Caco-2 (cell line): ENCODE data around the gene TRAF2. TPM values are rescaled to one million over a fixed set of nuclear protein-coding genes. Genes with fewer than 3 reads are reported as not detected.

ENCODE experiments used
- BruUV-seq: library from RNA; stranded (reverse); fragments of 400-500 nt; replicated peaks from 2 replicates; lab custom pipeline; 2021; lab: Mats Ljungman, UMichigan
- CTCF ChIA-PET: fragments of 300-600 bp; sonication (Branson Sonifier 250); formaldehyde crosslinking; loops from one replicate; lab custom pipeline; 2022; ENCODE audit warnings: antibody characterized with exemption; lab: Charles Lee
- POLR2A ChIA-PET: fragments of 300-600 bp; sonication (Branson Sonifier 250); formaldehyde crosslinking; loops from one replicate; lab custom pipeline; 2022; ENCODE audit warnings: antibody characterized with exemption; lab: Charles Lee
- DNase-seq, 2 experiments: peaks; one replicate each; pipeline versions ENCODE4 v3.0.0 to v3.0.0-alpha.2; 2020 to 2022
- H3K27me3 ChIP-seq: replicated peaks from 2 replicates; pipeline ENCODE4 v1.6.0; 2011; ENCODE audit warnings: low read length; ENCODE audit not compliant: control insufficient read depth, insufficient read depth
- H3K36me3 ChIP-seq: 2 replicates; pipeline ENCODE4 v1.5.1; 2011; ENCODE audit warnings: low read length; ENCODE audit not compliant: control insufficient read depth, insufficient read depth
- H3K4me1 ChIP-seq: fragments of 250-450 bp; sonication (Bioruptor Pico); 2 replicates; pipeline ENCODE4 v1.5.1; 2020; ENCODE audit warnings: mild to moderate bottlenecking
- H3K4me3 ChIP-seq: 2 replicates; pipeline ENCODE4 v1.5.1; 2011; ENCODE audit warnings: low read depth, mild to moderate bottlenecking, control low read depth, low read length
- H3K9me3 ChIP-seq: fragments of 250-450 bp; sonication (Bioruptor Pico); 2 replicates; pipeline ENCODE4 v1.5.1; 2020; ENCODE audit warnings: mild to moderate bottlenecking, moderate library complexity
- H3K27ac Mint-ChIP-seq: one replicate; pipeline ENCODE4 v1.8.0; 2022; ENCODE audit warnings: mixed read lengths; ENCODE audit not compliant: unreplicated experiment
- H3K27me3 Mint-ChIP-seq: one replicate; pipeline ENCODE4 v1.8.0; 2022; ENCODE audit warnings: mixed read lengths; ENCODE audit not compliant: insufficient read depth, unreplicated experiment
- H3K36me3 Mint-ChIP-seq: one replicate; pipeline ENCODE4 v1.8.0; 2022; ENCODE audit warnings: mild to moderate bottlenecking, mixed read lengths; ENCODE audit not compliant: insufficient read depth, unreplicated experiment
- H3K4me1 Mint-ChIP-seq: one replicate; pipeline ENCODE4 v1.8.0; 2022; ENCODE audit warnings: low read depth, mixed read lengths; ENCODE audit not compliant: unreplicated experiment
- H3K4me3 Mint-ChIP-seq: one replicate; pipeline ENCODE4 v1.8.0; 2022; ENCODE audit warnings: mild to moderate bottlenecking, moderate library complexity, mixed read lengths; ENCODE audit not compliant: unreplicated experiment
- H3K9me3 Mint-ChIP-seq: one replicate; pipeline ENCODE4 v1.8.0; 2022; ENCODE audit warnings: mixed read lengths; ENCODE audit not compliant: unreplicated experiment
- CTCF ChIP-seq, 2 experiments: fragments of 200-600 bp in 1 of 2; IDR thresholded peaks; 1 replicate in 1 of 2; 2 replicates in 1 of 2; pipeline versions ENCODE4 v1.5.1 to v1.8.0; 2011 to 2022; ENCODE audit warnings: antibody characterized with exemption in 1 of 2, control low read depth in 1 of 2, inconsistent platforms in 1 of 2, low read depth in 1 of 2, low read length in 1 of 2, mild to moderate bottlenecking in 1 of 2, moderate library complexity in 1 of 2; ENCODE audit not compliant: insufficient read depth in 1 of 2, severe bottlenecking in 1 of 2, unreplicated experiment in 1 of 2
- intact Hi-C: fragments of 100-400 bp; cut with micrococcal nuclease; formaldehyde crosslinking; loops from one replicate; pipeline ENCODE4 v1.10.0; 2022; ENCODE audit not compliant: unreplicated experiment
- total RNA-seq: library from RNA; stranded (reverse); gene quantifications from 2 replicates; pipeline ENCODE4 v1.2.3, GENCODE V29; 2022

Gene TRAF2
- total RNA-seq, 1 experiment from 2014 or later, result 41.7 TPM

DNA sequence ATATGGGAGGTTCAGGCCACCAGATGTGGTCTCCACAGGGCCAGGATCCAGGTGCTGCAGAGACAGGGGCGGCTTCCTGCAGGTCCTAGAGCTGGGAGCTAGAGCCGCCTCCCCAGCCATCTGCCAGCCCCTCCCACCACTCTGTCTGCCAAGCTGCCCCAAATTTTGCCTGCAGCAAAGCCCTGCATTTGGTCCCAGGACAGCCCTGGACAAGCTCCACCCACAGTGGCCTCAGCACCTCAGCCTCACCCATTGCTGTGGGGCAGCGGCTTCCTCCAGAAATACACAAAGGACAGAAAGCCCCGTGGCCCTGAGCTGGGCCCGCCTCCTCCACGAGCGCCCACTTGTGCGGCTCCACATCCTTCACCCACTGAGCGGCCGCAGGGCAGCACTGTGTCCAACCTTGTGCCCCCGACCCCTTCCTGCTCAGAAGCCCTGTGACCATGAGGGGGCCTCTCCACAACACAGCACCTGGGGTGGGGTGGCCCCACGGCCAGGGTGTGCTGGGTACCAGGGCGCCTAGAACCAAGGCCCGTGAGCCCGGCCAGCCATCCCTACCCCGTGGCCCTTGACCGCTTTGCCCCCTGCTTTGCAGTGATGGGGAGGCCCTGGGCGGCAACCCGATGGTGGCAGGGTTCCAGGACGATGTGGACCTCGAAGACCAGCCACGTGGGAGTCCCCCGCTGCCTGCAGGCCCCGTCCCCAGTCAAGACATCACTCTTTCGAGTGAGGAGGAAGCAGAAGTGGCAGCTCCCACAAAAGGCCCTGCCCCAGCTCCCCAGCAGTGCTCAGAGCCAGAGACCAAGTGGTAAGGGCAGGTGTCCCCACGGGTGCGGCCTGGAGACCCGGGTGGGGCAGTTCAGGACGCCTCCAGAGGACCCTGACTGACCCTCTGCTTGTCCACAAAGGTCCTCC is 47.7 kb upstream of the TRAF2 start:
- no peaks in the 10 kb centered on the region for H3K9me3 ChIP-seq
- CTCF ChIA-PET, result no interaction called here
- no peak overlapping the region for H3K27ac Mint-ChIP-seq
- no peak overlapping the region for H3K4me3 ChIP-seq
- H3K36me3 Mint-ChIP-seq, result peaks cover 84% of the 10 kb centered on the region
- no peaks in the 10 kb centered on the region for H3K9me3 Mint-ChIP-seq
- H3K36me3 ChIP-seq, result peaks cover 1% of the 10 kb centered on the region; the same call in 1 of the 2 replicates
- BruUV-seq, result no TSS peak
- H3K4me1 ChIP-seq, result peaks cover 25% of the 10 kb centered on the region
- H3K27me3 Mint-ChIP-seq, result no peaks in the 10 kb centered on the region
- no peak for DNase-seq
- intact Hi-C loops, result no loop called here
- peaks cover 8% of the 10 kb centered on the region for H3K4me1 Mint-ChIP-seq
- H3K4me3 Mint-ChIP-seq, result no peak overlapping the region
- POLR2A ChIA-PET, result no interaction called here
- no peak for TF ChIP-seq CTCF (IDR thresholded peaks at IDR 0.05; ENCODE audit: insufficient read depth in 1 of 2, low read depth in 1 of 2, low read length in 1 of 2, severe bottlenecking in 1 of 2, unreplicated experiment in 1 of 2)
- no peaks in the 10 kb centered on the region for H3K27me3 ChIP-seq

- no peaks in the 10 kb centered on the region for H3K27me3 ChIP-seq
- no peak overlapping the region for H3K4me3 ChIP-seq
- H3K9me3 Mint-ChIP-seq, result no peaks in the 10 kb centered on the region
- H3K36me3 ChIP-seq, result no peaks in the 10 kb centered on the region; the same call in 1 of the 2 replicates
- ChIA-PET POLR2A (interaction anchor here (0.9 kb wide), 1 partner anchor 39 kb away, joined by 4 read pairs; no protein-coding TSS in a partner anchor), CTCF (interaction anchor here (0.6 to 0.8 kb wide), 2 partner anchors 16 to 49 kb away, joined by 3 to 4 read pairs; partner anchors contain the start of gene TMEM141)
- H3K27ac Mint-ChIP-seq, result peak overlapping the region; percentile 22
- peak overlapping the region; percentile 7 for H3K4me3 Mint-ChIP-seq
- no peaks in the 10 kb centered on the region for H3K27me3 Mint-ChIP-seq
- BruUV-seq, result no TSS peak
- peaks cover 25% of the 10 kb centered on the region for H3K4me1 ChIP-seq
- DNase-seq, result no peak
- peaks cover 8% of the 10 kb centered on the region for H3K4me1 Mint-ChIP-seq
- H3K36me3 Mint-ChIP-seq, result peaks cover 81% of the 10 kb centered on the region
- H3K9me3 ChIP-seq, result no peaks in the 10 kb centered on the region
- intact Hi-C loops, result loop anchor here (10.0 kb wide), 1 partner anchor 105 kb away; the partner anchor contains the start of genes C8G and FBXW5
- TF ChIP-seq CTCF (IDR thresholded peaks at IDR 0.05; ENCODE audit: insufficient read depth in 1 of 2, low read depth in 1 of 2, low read length in 1 of 2, severe bottlenecking in 1 of 2, unreplicated experiment in 1 of 2), result no peak
These were observed 46.8 kb upstream of the TRAF2 start for GRCh38 chr9:136839229-136840139.
